ENCODE results near the gene PTCD1.

PTCD1 gene

DNA sequence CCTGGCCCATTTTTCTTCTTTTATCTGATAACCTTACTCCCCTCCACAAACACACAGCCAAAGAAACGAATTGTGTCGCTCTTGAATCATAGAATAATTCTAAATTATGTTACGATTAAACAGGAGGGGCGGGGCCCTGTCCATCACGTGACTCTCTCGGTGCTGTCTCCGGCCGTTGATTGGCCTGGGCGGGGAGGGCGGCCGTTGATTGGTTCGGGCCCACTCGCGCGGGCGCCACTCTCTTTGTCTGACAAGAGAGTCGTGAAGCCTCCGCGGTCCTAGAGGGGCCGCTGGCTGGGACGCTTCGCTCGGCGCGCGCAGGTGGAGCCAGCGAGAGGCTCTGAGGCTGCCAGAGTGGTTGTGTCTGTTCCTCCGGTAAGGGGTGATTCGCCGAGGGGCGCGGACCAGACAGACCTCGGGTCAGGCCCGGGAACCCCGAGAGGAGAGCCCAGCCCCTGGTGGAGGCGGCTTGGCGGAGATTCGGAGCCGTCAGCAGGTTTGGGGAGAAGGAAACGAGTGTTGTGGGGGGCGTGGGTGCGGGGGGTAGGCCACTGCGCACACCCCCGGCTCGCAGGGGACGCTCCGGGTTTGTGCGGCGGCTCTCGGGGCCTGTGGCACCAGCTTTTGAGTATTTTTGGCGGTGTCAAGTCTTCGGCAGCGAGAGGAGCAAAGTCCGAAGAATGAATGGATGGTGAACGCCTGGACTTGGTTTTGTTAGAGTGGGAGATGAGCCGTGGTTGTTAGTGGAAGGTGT is 34.1 kb upstream of the PTCD1 start, which contains the start of gene ZNF789:
TSS of gene ZNF789 (plus strand) at position 330 of the 754 bp plus-strand sequence. CDS start 3,567 bp downstream, outside the sequence.
- TF ChIP-seq, protein P1, sequence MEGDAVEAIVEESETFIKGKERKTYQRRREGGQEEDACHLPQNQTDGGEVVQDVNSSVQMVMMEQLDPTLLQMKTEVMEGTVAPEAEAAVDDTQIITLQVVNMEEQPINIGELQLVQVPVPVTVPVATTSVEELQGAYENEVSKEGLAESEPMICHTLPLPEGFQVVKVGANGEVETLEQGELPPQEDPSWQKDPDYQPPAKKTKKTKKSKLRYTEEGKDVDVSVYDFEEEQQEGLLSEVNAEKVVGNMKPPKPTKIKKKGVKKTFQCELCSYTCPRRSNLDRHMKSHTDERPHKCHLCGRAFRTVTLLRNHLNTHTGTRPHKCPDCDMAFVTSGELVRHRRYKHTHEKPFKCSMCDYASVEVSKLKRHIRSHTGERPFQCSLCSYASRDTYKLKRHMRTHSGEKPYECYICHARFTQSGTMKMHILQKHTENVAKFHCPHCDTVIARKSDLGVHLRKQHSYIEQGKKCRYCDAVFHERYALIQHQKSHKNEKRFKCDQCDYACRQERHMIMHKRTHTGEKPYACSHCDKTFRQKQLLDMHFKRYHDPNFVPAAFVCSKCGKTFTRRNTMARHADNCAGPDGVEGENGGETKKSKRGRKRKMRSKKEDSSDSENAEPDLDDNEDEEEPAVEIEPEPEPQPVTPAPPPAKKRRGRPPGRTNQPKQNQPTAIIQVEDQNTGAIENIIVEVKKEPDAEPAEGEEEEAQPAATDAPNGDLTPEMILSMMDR (IDR thresholded peaks at IDR 0.05), result no peak
- H3K4me3 ChIP-seq, result peak within 1 kb of the TSS; percentile 69 to 84
- no peaks in the 10 kb centered on the region for H3K36me3 ChIP-seq
- H3K27me3 ChIP-seq, result no peaks in the 10 kb centered on the region
- DNase-seq, result peak; percentile 98 to 99
- intact Hi-C loops (cut with DNase I; ENCODE audit: low total_unique reads), result no loop called here
- H3K9me3 ChIP-seq, result no peaks in the 10 kb centered on the region
- peak within 1 kb of the TSS; percentile 66 to 80 for H3K27ac ChIP-seq
- H3K4me1 ChIP-seq, result peaks cover 0 to 11% (median 10%) of the 10 kb centered on the region in 4 donors

DNA sequence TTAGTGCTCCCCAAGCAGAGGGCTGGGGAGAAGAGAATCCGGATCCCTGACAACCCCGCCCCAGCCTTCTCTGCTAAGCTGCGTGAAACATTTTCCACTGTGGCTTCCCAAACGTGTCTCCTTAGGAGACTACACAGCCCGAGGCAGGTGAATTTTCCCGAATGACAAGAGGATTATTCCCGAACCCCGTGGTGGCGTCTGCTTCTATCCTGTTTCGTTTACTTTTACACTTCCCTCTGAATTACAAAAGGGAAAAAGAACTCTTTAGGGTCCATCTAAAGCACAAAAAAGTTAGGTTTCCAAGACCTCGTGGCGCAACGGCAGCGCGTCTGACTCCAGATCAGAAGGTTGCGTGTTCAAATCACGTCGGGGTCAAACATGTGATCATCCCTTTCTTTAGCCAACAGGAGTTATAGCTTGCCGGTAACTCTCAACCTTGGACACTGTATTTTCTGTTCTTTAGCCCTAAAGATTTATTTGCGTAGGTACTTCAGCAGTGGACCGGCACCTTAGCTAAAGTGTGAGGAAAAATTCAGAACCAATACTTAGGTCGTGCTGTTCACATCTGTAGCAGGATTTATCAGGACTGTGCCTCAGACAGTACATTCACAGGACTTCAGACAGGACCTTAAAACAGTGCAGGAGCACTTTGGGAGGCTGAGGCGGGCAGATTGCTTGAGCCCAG is 30.9 kb upstream of the PTCD1 start:
- H3K27ac ChIP-seq, result no peak overlapping the region
- DNase-seq, result no peak
- H3K9me3 ChIP-seq, result no peaks in the 10 kb centered on the region
- TF ChIP-seq, protein P1 (IDR thresholded peaks at IDR 0.05), result no peak
- intact Hi-C loops (cut with DNase I; ENCODE audit: low total_unique reads), result loop anchor here (5.0 kb wide), 1 partner anchor 33 kb away; the partner anchor contains the start of genes ZKSCAN5 and ZNF394
- H3K36me3 ChIP-seq, result no peaks in the 10 kb centered on the region
- no peak overlapping the region for H3K4me3 ChIP-seq
- H3K4me1 ChIP-seq, result peaks cover 0 to 26% (median 21%) of the 10 kb centered on the region in 4 donors
- no peaks in the 10 kb centered on the region for H3K27me3 ChIP-seq

DNA sequence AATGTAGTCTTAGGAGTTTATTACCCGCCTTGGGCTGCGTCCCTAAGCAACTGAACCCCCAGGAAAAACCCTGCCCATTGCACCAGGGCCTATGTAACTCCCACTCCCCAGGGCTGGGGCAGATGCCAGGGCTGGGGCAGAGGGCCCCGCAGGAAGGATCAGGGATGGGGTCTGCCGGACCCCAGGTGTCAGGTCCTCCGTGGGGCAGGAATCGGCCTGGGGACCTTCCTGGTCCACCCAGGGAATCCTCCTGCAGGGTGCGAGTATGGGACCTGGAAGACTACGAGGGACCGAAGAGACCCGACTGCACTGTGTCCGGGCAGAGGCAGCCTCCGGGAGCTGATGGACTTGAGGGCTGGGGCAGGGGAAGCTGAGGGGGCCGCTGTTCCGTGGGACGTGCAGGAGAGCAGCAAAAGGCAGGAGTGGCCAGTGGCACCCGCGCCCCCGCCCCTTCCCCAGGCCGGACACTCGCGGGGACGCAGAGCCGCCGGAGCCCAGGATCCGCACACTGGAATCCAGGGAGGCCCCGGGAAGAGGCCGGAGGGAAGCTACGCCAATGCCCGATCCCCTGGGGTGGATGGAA is 29.8 kb upstream of the PTCD1 start:
- no peak for DNase-seq
- TF ChIP-seq, protein P1 (IDR thresholded peaks at IDR 0.05), result no peak

DNA sequence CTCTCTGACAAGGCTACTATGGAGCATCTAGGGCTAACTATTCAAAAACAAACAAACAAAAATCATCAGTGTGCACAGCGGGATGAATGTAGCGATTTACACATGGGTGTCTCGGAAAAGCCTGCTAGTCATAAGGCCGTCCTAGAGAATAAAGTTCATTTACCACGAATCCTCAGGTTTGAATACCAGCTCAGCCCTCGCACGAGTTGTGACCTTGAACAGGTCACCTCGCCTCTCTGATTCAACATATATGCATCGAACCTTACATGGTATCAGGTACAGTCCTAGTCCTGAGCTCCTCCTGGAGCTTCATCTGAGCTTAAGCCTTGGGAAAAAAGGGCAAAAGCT is 26.8 kb upstream of the PTCD1 start:
- Histone ChIP-seq H3K36me3 (peaks cover 0 to 6% (median 0%) of the 10 kb centered on the region in 3 donors), H3K9me3 (no peaks in the 10 kb centered on the region), H3K27ac (peak overlapping the region; percentile 85), H3K27me3 (no peaks in the 10 kb centered on the region), H3K4me3 (peak overlapping the region; percentile 73 to 75), H3K4me1 (peaks cover 0 to 41% (median 25%) of the 10 kb centered on the region in 4 donors)
- DNase-seq, result no peak
- intact Hi-C loops (cut with DNase I; ENCODE audit: low total_unique reads), result loop anchor here (5.0 kb wide), 1 partner anchor 37 kb away; the partner anchor contains the start of genes ZKSCAN5 and ZNF394
- TF ChIP-seq, protein P1 (IDR thresholded peaks at IDR 0.05), result no peak

More for the DNA sequence above, 29.8 kb upstream of the PTCD1 start:
- no peak overlapping the region for H3K27ac ChIP-seq
- intact Hi-C loops (cut with DNase I; ENCODE audit: low total_unique reads), result loop anchor here (5.0 kb wide), 1 partner anchor 34 kb away; the partner anchor contains the start of genes ZKSCAN5 and ZNF394
- H3K4me1 ChIP-seq, result peaks cover 0 to 29% (median 20%) of the 10 kb centered on the region in 4 donors
- no peak overlapping the region for H3K4me3 ChIP-seq
- H3K9me3 ChIP-seq, result no peaks in the 10 kb centered on the region
- H3K27me3 ChIP-seq, result no peaks in the 10 kb centered on the region
- peaks cover 0 to 6% (median 0%) of the 10 kb centered on the region in 3 donors for H3K36me3 ChIP-seq

DNA sequence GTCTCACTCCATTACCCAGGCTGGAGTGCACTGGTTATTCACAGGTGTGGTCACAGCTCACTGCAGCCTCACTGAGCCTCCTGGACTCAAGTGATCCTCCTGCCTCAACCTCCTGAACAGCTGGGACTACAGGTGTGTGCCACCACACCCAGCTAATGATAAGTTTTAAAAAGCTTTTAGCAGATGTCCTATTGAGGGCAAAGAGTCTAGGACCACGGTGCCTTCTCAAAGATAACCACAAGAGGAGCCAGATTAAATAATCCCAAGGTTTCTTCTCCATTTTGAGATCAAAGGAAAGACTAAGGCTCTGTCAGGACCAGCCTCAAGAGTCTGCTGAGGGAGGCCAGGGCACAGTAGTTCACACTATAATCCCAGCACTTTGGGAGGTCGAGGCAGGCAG is 22.6 kb upstream of the PTCD1 start:
- Histone ChIP-seq H3K9me3 (no peaks in the 10 kb centered on the region), H3K4me3 (no peak overlapping the region), H3K27ac (no peak overlapping the region), H3K36me3 (peaks cover 28 to 43% (median 35%) of the 10 kb centered on the region in 3 donors), H3K4me1 (peaks cover 0 to 41% (median 25%) of the 10 kb centered on the region in 4 donors), H3K27me3 (no peaks in the 10 kb centered on the region)
- TF ChIP-seq, protein P1 (IDR thresholded peaks at IDR 0.05), result no peak
- DNase-seq, result no peak
- intact Hi-C loops (cut with DNase I; ENCODE audit: low total_unique reads), result no loop called here

Measured in tibial artery (tissue), 4 donors.